ENCODE measurements around the gene DNER. TPM values are rescaled to one million over a fixed set of nuclear protein-coding genes. Genes with fewer than 3 reads are reported as not detected.

DNER gene
- total RNA-seq, 1 experiment from 2014 or later = 8.4 TPM

DNA sequence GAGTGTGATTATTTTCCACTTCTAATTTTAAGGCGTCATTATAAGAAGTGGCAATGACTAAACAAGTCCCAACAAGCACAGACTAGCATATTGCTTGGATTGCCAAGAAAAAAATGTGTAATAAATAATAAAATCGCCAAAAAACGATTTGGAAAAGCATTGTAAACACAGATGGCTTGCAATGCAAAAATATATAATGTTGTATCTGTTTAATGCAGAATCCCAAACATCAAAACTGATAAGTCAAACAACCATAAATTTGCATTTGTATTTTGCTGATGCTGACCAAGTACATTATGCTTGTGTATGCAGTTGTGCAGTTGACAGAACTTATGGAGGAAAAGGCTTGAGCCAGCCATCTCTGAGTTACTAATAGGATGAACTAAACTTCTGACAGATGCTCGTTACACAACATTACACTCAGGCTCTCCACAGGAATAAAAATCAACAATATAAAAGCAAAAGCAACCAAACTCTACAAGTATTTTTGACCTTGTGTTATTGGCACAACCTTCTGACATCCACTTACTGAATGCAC, 68.1 kb downstream of the DNER start:
- CTCF ChIA-PET = no interaction called here
- Histone ChIP-seq H3K27ac (ENCODE audit: low read depth, low read length, poor library complexity, severe bottlenecking) (no peak overlapping the region), H3K4me3 (ENCODE audit: low read depth, low read length, poor library complexity, severe bottlenecking) (no peak overlapping the region), H3K4me1 (ENCODE audit: insufficient read depth, low read length, poor library complexity, severe bottlenecking) (no peaks in the 10 kb centered on the region), H3K36me3 (ENCODE audit: insufficient read depth, low read length, poor library complexity, severe bottlenecking) (no peaks in the 10 kb centered on the region), H3K9me3 (ENCODE audit: low read depth, low read length, poor library complexity, severe bottlenecking) (no peaks in the 10 kb centered on the region), H3K27me3 (replicated peaks; ENCODE audit: insufficient read depth, low read depth, low read length, poor library complexity) (no peaks in the 10 kb centered on the region)
- no TSS peak for BruUV-seq (replicated peaks)
- intact Hi-C loops (cut with micrococcal nuclease; ENCODE audit: unreplicated experiment) = no loop called here
- no peak for DNase-seq (ENCODE audit: low spot score)
- TF ChIP-seq EZH2 (IDR thresholded peaks at IDR 0.05; ENCODE audit: borderline replicate concordance, low read depth, low read length, poor library complexity, severe bottlenecking) (no peak), CTCF (conservative IDR thresholded peaks at IDR 0.05; ENCODE audit: low read depth, low read length) (no peak)
- POLR2A ChIA-PET (ENCODE audit: low non-redundant PET) = no interaction called here

GRCh38 chr2:229642371-229642770, 72.0 kb downstream of the DNER start:
- CTCF ChIA-PET = no interaction called here
- BruUV-seq (replicated peaks) = no TSS peak
- no peaks in the 10 kb centered on the region for H3K27me3 ChIP-seq (replicated peaks; ENCODE audit: insufficient read depth, low read depth, low read length, poor library complexity)

GRCh38 chr2:229641676-229642075, 72.7 kb downstream of the DNER start:
- CTCF ChIA-PET = no interaction called here
- Histone ChIP-seq H3K9me3 (ENCODE audit: low read depth, low read length, poor library complexity, severe bottlenecking) (no peaks in the 10 kb centered on the region), H3K27me3 (replicated peaks; ENCODE audit: insufficient read depth, low read depth, low read length, poor library complexity) (no peaks in the 10 kb centered on the region), H3K4me3 (ENCODE audit: low read depth, low read length, poor library complexity, severe bottlenecking) (no peak overlapping the region), H3K4me1 (ENCODE audit: insufficient read depth, low read length, poor library complexity, severe bottlenecking) (no peaks in the 10 kb centered on the region), H3K36me3 (ENCODE audit: insufficient read depth, low read length, poor library complexity, severe bottlenecking) (no peaks in the 10 kb centered on the region), H3K27ac (ENCODE audit: low read depth, low read length, poor library complexity, severe bottlenecking) (no peak overlapping the region)
- POLR2A ChIA-PET (ENCODE audit: low non-redundant PET) = no interaction called here
- intact Hi-C loops (cut with micrococcal nuclease; ENCODE audit: unreplicated experiment) = no loop called here
- no peak for DNase-seq (ENCODE audit: low spot score)
- TF ChIP-seq EZH2 (IDR thresholded peaks at IDR 0.05; ENCODE audit: borderline replicate concordance, low read depth, low read length, poor library complexity, severe bottlenecking) (no peak), CTCF (conservative IDR thresholded peaks at IDR 0.05; ENCODE audit: low read depth, low read length) (peak; percentile 12; the same call in 1 of the 2 replicates)
- no TSS peak for BruUV-seq (replicated peaks)

More at GRCh38 chr2:229642371-229642770, 72.0 kb downstream of the DNER start:
- DNase-seq (ENCODE audit: low spot score) = no peak
- Histone ChIP-seq H3K9me3 (ENCODE audit: low read depth, low read length, poor library complexity, severe bottlenecking) (no peaks in the 10 kb centered on the region), H3K27ac (ENCODE audit: low read depth, low read length, poor library complexity, severe bottlenecking) (no peak overlapping the region), H3K36me3 (ENCODE audit: insufficient read depth, low read length, poor library complexity, severe bottlenecking) (no peaks in the 10 kb centered on the region), H3K4me1 (ENCODE audit: insufficient read depth, low read length, poor library complexity, severe bottlenecking) (no peaks in the 10 kb centered on the region), H3K4me3 (ENCODE audit: low read depth, low read length, poor library complexity, severe bottlenecking) (no peak overlapping the region)
- intact Hi-C loops (cut with micrococcal nuclease; ENCODE audit: unreplicated experiment) = no loop called here
- TF ChIP-seq EZH2 (IDR thresholded peaks at IDR 0.05; ENCODE audit: borderline replicate concordance, low read depth, low read length, poor library complexity, severe bottlenecking) = no peak
- TF ChIP-seq CTCF (conservative IDR thresholded peaks at IDR 0.05; ENCODE audit: low read depth, low read length) = no peak
- POLR2A ChIA-PET (ENCODE audit: low non-redundant PET) = no interaction called here
